HG02798 (cell line): ENCODE results near the gene CLSTN2.

Source experiments
- ATAC-seq: cut with Tn5 transposase; IDR thresholded peaks from one replicate; pipeline ENCODE4 v1.9.1; 2021; ENCODE audit warnings: mild to moderate bottlenecking; ENCODE audit not compliant: unreplicated experiment, poor library complexity

CLSTN2 gene

DNA sequence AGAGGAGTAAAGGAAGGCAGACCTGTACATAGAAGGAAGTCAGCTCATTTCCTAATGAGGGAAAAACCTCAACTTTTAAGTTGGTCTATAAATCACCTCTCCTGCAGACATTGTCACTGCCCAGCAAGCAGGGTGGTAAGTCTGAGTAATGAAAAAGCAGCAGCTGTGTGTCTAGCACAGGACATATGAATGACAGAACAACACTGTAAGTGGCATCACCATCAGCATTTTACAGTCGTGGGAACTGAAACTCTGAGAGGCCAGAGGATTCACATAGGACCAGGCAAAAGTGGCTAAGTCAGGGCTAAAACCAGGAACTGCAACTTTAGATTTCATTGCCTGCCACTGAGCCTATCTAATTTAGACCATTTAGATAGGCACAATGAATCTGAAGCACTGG lies 235.6 kb downstream of the CLSTN2 start:
- ATAC-seq: peak; percentile 98

DNA sequence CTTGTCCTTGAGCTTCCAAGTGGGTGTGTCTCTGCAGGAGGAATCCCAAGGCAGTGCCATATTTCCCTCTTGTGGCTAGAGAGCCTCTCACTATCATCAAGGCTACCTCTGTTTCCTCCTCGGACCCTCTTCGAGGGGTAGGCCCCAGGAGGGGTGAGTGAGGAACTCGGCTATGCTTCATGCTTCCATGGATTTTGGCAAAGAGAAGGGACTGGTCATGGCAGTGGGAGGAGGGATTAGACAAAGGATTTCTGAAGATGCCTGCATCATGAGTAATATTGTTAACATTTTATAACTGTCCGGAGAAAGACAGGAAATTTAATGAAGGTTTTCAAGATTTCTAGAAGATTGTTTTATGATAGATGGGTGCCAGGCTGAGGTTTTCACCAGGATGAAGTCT lies 241.5 kb downstream of the CLSTN2 start:
- no peak for ATAC-seq

DNA sequence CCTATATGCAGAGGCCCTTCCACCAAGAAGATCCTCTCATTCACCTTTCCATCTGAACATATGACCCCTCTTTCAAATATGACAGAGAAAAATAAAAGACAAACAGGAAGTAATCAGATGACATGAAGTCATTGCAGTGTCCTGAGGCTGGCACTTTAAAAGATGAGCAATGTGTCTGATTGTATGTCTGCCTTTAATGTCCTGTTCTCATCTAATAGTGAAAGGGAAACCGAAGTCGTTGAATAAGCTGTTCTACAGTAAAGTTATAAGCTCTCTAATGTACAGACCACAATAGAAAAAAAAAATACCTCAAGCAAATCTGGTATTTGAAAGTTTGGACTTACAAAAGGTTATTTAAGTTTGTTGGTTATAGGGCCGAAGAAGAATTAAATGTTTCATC lies 243.0 kb downstream of the CLSTN2 start:
- ATAC-seq: peak; percentile 59

DNA sequence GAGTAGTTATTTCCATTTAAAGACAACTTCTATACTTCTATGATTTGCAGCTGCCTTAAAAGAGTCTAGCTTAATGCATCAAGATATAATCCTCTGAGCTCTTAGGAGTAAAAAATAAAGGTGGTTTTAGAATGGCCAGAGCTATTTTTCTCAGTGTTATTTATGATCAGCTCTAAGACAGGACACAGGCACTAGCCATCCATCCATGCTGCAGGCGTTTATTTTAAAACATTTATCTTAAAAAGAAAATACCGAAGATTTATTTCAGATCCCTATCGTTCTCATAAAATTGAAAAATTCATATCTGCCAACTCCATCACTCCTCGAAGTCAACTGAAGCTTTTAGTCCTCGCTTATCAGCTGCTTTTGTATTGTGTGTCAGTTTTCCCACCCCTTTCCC lies 243.5 kb downstream of the CLSTN2 start:
- ATAC-seq: no peak

DNA sequence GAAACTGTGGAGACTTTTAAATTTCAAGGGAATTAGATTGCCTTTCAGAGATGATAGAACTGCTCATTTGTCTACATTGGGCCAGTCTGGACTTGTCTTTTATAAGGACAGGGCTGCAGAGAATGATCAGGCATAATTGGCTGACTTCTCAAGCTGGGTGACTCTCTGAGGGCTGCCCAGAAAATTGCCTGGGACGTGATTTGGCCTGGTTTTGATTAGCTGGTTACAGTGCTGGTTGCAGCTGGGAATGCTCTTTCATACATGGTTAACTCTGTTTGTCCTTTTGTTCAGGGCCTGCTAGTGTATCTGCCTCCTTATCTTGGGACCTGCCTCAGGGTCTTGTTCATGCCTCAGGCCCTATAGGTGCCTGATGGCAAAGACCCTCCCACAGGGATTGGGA lies 245.6 kb downstream of the CLSTN2 start:
- ATAC-seq: no peak

DNA sequence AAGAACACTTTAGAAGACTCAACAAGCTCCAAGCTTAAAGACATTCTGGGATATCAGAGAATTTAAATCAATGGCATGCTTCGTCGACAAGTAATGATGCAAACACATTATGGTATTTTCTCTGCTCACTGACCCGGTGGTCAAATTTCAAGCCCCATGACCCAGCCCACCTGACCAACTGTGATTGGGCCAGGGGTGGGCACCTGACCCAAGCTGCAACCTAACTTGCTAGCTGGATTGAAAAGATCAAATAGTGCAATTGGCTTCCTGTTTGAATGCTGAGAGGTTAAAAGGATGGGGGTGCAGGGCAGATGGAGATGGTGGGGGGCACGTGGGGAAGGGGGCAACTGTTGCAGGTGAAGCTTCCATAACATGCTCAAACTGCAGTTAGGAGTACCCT lies 250.4 kb downstream of the CLSTN2 start:
- ATAC-seq: no peak

DNA sequence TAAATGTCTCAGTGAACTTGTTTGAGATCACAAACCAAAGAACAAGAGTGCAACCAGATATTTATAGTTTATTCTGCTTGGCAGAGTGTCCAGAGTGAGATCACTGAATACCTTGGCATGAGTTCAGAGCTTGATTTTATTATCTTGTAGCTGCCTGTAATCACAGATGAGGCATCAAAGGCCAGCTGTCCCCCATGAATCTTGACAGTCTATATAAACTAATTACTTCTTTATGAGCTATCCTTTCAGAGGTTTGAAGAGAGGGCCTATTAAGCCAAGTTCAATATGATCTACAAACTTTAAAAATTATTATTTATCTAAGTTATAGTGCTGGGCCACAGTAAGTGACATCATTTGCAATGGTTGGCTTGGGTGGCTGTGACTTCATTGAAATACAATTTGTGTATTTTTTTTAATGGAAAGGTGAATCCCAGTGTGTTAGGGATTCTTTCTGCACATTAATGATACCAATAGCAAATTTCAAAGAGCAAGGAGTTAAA lies 251.5 kb downstream of the CLSTN2 start:
- no peak for ATAC-seq

DNA sequence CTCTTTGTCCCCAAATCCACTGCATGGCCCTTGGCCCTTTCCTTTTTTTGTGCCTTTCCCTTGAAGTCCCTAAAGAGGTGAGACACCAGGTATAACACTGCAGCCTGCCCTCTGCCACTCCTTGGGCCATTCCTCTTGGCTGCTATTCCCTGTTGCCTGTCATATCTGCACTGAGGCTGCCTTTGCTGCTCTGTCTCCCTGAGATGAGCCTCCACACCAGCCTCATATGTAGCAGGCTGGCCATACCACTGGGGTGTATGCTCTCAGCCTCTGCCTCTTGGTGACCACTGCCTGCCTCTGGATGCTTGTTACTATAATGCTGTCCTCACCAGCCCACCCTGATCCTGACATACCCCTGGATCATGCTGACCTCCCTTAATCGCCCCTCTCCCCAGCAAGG lies 252.0 kb downstream of the CLSTN2 start:
- ATAC-seq: no peak

DNA sequence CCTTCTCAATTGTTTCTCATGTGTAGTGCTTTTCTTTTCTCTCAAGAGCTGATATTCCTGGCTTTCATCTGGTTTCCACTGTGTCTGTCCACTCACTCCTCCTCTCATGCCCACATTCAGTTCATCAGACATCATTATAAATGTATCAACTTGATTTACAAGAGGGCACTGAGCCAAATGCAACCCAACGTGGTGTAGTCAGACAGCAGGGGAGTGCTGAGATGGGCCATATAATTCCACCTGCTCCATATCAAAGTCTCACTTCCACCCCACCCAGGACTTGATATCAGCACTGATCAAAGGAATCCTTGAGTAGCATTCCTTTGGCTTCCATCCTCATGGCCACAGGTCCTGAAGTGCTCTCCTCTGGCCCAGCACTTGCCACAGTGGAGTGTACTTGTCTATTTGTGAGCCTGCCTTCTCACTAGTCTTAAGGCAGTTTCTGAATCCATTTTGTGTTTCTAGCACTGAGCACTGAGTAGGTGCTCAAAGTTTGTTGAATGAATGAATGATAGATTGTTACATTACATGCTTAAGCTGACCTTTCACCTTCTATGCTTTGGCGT lies 252.8 kb downstream of the CLSTN2 start:
- no peak for ATAC-seq

DNA sequence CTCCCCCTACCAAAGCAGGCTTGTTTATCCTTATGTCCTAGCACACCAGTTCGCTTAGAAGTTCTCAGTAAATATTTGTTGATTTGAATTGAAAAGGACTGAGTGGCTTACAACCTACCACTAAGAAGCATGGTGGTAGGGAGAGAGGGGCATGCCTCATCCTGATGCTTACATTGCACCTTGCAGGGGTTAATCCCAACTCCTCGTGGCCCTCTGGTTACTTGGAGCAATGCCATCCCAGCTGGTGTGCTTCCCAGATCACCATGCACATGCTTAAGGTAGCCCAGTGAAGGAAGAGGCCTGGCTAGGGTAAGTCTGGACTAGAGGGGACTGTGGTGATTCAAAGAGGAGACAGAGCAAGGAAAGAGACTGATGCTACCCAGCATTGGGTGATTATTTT lies 253.3 kb downstream of the CLSTN2 start:
- no peak for ATAC-seq

DNA sequence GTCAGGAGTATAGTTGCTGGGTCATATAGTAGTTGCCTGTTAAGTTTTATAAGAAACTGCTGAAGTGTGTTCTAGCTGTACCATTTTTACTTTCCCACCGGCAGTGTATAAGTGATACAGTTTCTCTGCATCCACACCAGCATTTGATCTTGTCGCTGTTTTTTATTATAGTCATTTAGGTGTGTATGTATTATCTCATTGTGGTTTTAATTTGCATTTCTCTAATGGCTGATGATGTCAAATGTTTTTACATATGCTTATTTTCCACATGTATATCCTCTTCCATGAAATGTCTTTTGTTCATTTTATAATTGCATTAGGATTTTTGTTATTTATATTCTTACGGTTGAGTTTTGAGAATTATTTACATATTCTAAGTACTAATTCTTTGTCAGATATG lies 254.3 kb downstream of the CLSTN2 start:
- no peak for ATAC-seq

DNA sequence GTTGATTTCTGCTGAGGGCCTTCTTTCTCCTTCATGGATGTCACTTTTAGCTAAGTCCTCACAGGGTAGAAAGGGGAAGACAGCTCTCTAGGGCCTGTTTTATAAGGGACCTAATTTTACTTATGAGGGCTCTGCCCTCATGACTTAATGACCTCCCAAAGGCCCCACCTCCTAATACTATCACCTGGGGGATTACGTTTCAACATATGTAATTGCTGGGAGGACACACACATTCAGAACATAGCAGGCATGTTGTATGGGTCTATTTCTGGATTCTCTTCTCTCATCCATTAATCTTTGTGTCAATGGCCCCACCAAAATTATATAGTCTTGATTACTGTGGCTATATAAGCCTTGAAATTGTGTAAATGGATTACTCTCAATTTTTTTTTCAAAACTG lies 255.0 kb downstream of the CLSTN2 start:
- ATAC-seq: no peak

DNA sequence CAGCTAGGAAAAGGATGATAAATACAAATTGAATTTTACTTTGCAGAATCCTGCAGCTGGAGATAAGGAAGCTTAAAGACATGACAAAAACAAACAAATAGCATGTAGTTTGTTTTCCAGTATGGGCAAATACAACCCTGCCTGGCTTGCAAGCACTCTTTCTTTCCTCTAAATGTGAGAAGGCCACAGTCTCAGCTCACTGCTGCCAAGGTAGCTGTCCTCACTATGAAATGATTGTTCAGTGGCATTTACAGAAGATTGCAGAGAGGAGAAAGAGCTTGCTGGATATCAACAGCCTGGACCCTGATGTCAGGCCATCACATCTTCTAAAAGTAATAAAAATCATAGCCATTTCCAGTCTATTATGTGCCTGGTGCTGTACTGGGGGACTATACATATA lies 262.0 kb downstream of the CLSTN2 start:
- no peak for ATAC-seq

DNA sequence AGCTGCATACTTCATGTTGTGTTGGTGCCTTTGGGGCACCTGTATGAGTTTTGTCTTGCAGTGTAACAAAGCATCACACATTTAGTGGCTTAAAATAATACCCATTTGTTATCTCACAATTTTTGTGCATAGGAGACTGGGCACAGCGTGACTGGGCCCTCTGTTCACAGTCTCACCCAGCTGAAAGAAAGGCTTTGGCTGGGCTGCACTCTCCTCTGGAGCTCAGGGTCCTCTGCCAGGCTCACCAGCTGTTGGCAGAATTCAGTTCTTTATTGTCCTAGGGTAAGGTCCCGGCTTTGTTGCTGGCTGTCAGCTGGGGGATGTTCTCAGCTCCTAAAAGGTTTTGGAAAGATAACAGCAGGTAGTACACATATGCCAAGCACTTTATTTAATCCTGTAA lies 263.3 kb downstream of the CLSTN2 start:
- no peak for ATAC-seq

DNA sequence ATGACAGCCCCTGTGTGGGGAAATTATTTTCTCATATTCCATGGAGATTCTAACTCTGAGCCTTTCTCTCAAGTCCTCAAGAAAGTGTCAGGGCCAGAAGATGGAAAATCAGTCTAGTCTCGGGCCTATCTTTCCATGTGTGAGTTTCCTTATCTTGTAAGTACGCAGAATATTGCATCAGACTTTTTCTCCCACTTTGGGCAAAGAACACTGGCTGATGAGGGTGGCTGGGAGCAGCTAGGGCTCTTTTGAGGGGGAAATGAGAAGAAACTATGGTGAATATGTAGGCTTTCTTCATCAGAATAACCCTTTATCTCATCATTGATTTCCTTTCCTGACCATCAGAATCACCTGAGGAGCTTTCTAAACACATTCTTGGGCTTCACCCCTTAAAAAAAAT lies 264.0 kb downstream of the CLSTN2 start:
- no peak for ATAC-seq

DNA sequence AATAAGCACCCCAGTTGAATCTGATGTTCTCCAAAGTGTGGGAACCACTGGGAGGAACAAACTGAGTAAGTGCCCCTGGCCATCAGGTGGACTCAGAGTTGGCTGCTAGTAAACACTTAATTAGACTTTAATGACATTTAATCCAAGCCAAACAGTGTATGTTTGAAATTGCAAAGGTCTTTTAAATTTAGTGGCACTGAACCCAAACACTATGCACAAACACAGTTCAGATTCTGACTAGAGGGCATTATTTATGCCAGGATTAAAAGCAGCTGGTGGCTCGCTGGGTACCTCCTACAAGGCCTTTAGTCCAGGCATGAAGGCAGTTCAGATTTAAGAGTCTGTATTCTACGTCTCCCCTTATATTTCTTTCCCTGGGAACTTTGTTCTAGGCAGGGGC lies 264.8 kb downstream of the CLSTN2 start:
- no peak for ATAC-seq

DNA sequence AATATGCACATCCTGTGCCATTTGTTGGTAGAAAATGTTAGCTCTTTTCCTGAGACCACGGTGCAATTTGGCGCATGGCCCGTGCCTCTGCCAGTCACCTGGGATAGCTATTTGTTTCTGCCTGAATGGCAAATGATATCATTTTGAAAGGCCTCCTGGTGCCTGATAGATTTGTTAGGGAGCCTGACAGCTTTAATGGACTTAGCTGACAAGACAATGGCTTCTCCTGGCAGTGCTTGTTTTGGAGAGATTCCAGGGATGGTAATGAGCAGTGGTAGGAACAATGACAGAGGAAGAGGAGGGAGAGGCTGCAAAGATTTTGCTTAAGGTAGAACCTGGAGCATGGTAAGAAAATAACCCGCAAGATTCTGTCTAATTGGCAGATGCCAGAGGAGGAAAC lies 268.5 kb downstream of the CLSTN2 start:
- ATAC-seq: no peak

DNA sequence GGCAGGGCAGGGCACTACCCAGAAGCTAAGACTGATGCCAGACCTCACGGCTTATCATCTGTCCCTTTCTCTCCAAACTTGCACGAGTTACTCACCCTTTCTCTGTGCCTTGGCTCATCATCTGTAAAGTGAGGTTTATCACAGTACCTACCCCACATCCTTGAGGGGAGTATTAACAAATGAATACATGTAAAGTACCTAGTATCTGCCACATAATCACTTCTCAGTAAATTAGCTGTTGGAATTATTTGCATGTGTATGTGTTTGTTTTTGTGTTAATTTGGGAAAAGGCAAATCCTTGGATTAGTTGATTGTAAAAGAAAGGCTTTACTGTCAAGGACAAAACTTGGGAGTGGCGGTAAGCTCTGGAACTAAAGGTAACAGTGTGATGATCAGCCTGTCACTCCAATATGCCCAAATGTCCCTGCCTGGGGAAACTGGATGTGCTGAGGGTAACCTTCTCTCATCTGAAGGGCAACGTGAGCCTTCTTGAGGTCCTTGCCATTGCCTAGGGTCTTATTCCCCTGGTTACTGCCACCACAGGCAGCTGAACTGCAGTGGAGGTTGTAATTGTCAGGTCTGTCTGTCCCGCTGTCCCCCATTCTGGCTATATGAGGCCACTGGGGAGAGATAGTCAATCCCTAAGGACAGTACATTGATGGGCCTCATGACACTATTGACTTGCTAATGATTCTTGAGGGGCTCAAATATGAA lies 269.4 kb downstream of the CLSTN2 start:
- no peak for ATAC-seq

DNA sequence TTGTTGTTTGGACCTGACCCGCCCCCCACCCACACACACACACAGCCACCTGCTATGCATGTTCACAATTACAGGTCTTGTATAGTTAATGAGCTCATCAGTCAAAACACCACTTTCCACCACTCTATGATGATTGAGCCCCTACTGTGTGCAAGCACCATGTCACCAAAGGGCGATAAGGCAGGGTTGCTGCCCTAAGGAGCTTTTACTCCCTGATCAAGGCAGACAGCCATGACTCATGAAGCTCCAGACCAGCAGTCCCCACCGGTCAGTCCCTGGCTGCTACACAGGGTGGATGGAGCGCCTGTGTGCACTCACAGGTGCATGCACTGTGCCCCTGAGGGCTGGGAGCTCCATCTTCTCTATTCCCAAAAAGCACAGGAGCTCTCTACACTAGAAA lies 270.6 kb downstream of the CLSTN2 start:
- no peak for ATAC-seq

DNA sequence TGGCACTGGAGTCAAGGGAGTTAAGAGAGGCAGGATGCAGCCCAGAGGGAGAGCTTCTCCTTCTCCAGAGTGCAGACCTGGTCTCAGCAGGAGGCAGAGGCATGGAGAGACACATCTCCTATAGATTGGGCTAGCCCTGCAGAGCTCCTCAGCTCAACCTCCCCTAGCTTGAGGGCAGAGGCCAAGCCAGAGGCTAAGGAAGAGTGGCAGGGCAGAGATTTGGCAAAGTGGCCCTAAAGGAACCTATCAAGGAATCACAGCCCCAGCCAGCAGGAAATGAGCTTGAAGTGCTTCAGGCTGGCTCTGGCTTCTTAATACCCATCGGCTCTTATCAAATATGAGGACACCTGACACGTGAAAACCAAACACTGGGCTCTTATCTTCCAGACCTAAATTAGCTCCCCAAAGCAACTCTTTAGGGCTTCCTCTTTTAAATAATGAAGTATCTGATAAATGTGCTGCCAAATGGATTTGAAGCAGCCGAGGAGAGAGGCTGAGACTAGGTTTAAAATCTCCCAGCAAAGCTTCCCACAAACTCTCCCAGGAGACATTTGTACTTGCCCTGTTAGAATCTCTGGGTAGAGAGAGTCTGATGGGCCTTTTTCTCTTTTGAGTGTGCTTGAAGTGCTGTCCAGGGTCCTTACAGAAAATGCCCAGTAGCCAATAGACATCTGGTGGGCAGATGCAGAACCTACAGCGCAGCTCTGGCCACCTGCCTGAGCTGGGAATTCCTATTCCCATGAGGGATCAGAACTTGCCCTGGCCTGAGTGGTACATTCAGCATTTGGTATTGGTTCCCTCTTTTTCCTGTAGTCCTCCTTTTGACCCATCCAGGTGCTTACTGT lies 271.4 kb downstream of the CLSTN2 start:
- no peak for ATAC-seq

DNA sequence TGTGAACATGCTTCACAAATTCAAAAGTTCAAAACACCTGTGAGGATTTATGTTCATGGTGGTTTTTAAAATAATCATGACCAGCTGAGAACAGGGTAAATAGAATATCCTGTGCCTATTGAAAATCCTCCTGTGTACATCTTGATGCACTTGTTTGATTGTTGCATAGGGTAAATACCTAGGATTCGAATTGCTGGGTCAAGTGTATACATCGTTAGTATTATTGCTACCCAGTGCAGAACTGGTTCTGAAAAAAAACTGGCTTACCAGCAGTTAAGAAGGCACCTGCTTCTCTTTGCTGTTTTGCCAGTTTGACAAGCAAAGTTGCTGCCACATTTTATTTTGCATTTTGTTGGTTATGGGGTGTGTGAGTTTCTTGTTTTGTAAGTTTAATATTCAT lies 272.6 kb downstream of the CLSTN2 start:
- no peak for ATAC-seq
